Vagina (tissue), 2 donors: ENCODE results near the gene TNNI2. TPM values are rescaled to one million over a fixed set of nuclear protein-coding genes. Genes with fewer than 3 reads are reported as not detected.

Experiments used
- DNase-seq, 2 donors: peaks; one replicate each; pipeline ENCODE4 v3.0.0-alpha.2; 2017; ENCODE audit errors: extremely low spot score in 2 of 2
- H3K27ac ChIP-seq: fragments of 200-600 bp; sonication (generic); one replicate; pipeline ENCODE4 v1.5.1; 2019
- H3K27me3 ChIP-seq: fragments of 200-600 bp; sonication (generic); one replicate; pipeline ENCODE4 v1.5.1; 2019
- H3K36me3 ChIP-seq, 2 donors: fragments of 200-600 bp; sonication (generic); one replicate each; pipeline ENCODE4 v1.5.1; 2017 to 2019
- H3K4me1 ChIP-seq: fragments of 200-600 bp; sonication (generic); one replicate; pipeline ENCODE4 v1.5.1; 2019
- H3K4me3 ChIP-seq, 2 donors: fragments of 200-600 bp; sonication (generic); 1 replicate in 1 of 2; 2 replicates in 1 of 2; pipeline ENCODE4 v1.5.1; 2016 to 2019
- H3K9me3 ChIP-seq: fragments of 200-600 bp; sonication (generic); one replicate; pipeline ENCODE4 v1.5.1; 2019
- CTCF ChIP-seq, 3 experiments: fragments of 450-650 bp in 2 of 3; fragments of 200-600 bp in 1 of 3; sonication (generic) in 1 of 3; IDR thresholded peaks; one replicate each; pipeline ENCODE4 v1.5.1; 2017 to 2019; ENCODE audit warnings: antibody characterized with exemption in 3 of 3, mild to moderate bottlenecking in 2 of 3, moderate library complexity in 2 of 3
- POLR2A ChIP-seq, 2 donors: fragments of 450-650 bp; IDR thresholded peaks; one replicate each; pipeline ENCODE4 v1.6.1; 2017; ENCODE audit warnings: antibody characterized with exemption in 2 of 2, mild to moderate bottlenecking in 2 of 2, moderate library complexity in 2 of 2
- POLR2AphosphoS5 ChIP-seq, 2 donors: sonication (generic); formaldehyde crosslinking; IDR thresholded peaks; one replicate each; pipeline ENCODE4 v1.9.0; 2017; ENCODE audit warnings: antibody characterized with exemption in 2 of 2, mild to moderate bottlenecking in 2 of 2, low read depth in 1 of 2; ENCODE audit not compliant: insufficient read depth in 1 of 2
- intact Hi-C: fragments of 100-400 bp; cut with DNase I; formaldehyde crosslinking; loops from one replicate; pipeline ENCODE4 v1.15.1; 2023
- total RNA-seq: library from RNA; depleted of rRNA; stranded (reverse); fragments of >200 nt; gene quantifications from one replicate; pipeline ENCODE4 v1.2.3, GENCODE V29; 2016

The TNNI2 gene
- total RNA-seq, 1 donor from 2014 or later, result not detected

- Histone ChIP-seq H3K36me3 (no peaks in the 10 kb centered on the region), H3K27ac (no peak overlapping the region), H3K4me3 (no peak overlapping the region), H3K27me3 (no peaks in the 10 kb centered on the region), H3K9me3 (no peaks in the 10 kb centered on the region), H3K4me1 (peaks cover 15% of the 10 kb centered on the region)
- DNase-seq, result no peak
- intact Hi-C loops, result no loop called here
- TF ChIP-seq POLR2AphosphoS5 (IDR thresholded peaks at IDR 0.05; ENCODE audit: insufficient read depth in 1 of 2, low read depth in 1 of 2) (no peak), POLR2A (IDR thresholded peaks at IDR 0.05) (no peak), CTCF (IDR thresholded peaks at IDR 0.05) (no peak)
Measured at GRCh38 chr11:1846453-1846932, 7.7 kb downstream of the TNNI2 start.

- TF ChIP-seq POLR2AphosphoS5 (IDR thresholded peaks at IDR 0.05; ENCODE audit: insufficient read depth in 1 of 2, low read depth in 1 of 2), result no peak
- TF ChIP-seq CTCF (IDR thresholded peaks at IDR 0.05), result no peak
- TF ChIP-seq POLR2A (IDR thresholded peaks at IDR 0.05), result no peak
- intact Hi-C loops, result no loop called here
- no peaks in the 10 kb centered on the region for H3K27me3 ChIP-seq
- no peak for DNase-seq
- no peak overlapping the region for H3K4me3 ChIP-seq
- no peaks in the 10 kb centered on the region for H3K36me3 ChIP-seq
- H3K4me1 ChIP-seq, result peaks cover 15% of the 10 kb centered on the region
- H3K27ac ChIP-seq, result no peak overlapping the region
- no peaks in the 10 kb centered on the region for H3K9me3 ChIP-seq
Measured at GRCh38 chr11:1847006-1847735, 8.4 kb downstream of the TNNI2 start.

DNA sequence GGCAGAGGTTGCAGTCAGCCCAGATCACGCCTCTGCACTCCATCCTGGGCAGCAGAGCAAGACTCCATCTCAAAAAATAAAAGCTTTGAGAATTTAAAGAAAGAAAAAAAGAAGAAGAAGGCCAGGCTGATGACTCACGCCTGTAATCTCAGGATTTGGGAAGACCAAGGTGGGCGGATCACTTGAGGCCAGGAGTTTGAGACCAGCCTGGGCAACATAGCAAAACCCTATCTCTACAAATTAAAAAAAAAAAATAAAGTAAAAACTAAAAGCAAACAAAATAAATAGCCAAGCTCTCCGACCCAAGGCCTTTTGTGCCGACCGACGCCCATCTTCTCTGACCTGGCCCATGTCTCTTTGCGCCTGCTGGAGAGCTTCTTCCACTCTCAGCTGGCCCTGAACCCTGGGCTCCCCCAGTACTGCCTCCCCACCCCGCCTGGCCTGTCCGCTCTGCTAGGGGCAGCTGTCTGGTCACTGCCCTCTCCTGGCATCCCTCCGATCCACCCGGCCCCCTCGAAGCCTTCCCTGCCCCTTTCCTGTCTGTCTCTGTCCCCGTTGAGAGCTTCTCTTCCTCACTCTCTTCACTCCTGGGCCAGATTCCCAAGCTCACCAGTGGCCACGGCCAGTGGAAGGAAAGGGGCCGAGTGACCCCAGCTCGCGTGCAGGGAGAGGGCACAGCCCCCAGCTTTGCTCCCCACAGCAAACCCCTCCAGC is 9.3 kb downstream of the TNNI2 start:
- intact Hi-C loops, result no loop called here
- TF ChIP-seq POLR2A (IDR thresholded peaks at IDR 0.05) (no peak), POLR2AphosphoS5 (IDR thresholded peaks at IDR 0.05; ENCODE audit: insufficient read depth in 1 of 2, low read depth in 1 of 2) (no peak), CTCF (IDR thresholded peaks at IDR 0.05) (no peak)
- Histone ChIP-seq H3K27me3 (no peaks in the 10 kb centered on the region), H3K9me3 (no peaks in the 10 kb centered on the region), H3K4me3 (no peak overlapping the region), H3K4me1 (peaks cover 9% of the 10 kb centered on the region), H3K36me3 (no peaks in the 10 kb centered on the region), H3K27ac (no peak overlapping the region)
- DNase-seq, result no peak

DNA sequence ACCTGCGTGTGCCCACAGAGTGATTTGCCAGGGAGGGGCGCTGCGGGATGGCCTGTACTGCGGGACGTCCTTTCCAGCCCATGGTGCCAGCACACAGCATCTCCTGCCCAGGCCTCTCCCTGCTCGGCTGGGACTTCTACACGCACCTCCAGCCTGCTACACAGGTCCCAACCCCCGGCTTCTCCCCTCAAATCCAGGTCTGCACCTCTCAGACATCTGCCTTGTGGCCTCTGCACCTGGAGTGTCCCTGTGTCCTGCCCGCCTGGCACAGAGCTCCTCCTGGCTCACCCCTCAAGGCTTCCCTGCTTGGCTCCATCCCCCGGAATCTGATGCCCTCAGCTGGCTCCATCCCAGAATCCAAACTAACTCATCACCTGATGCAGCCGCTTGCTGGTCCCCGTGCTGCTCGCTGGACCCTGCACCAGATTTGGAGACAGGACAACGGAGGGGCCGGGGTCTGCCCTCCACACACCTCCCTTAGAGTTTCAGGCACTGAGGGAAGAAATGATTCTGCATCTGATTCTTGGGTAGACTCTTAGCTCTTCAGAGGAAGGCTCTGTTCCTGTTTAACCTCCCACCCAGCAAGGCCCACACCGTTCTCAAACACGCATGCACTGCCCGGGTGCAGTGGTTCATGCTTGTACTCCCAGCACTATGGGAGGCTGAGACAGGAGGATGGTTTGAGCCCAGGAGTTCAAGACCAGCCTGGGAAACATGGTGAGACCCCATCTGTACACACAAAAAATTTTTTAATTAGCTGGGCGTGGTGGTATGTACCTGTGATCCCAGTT is 10.1 kb downstream of the TNNI2 start:
- Histone ChIP-seq H3K4me1 (peaks cover 8% of the 10 kb centered on the region), H3K27me3 (no peaks in the 10 kb centered on the region), H3K36me3 (no peaks in the 10 kb centered on the region), H3K4me3 (no peak overlapping the region), H3K9me3 (no peaks in the 10 kb centered on the region), H3K27ac (no peak overlapping the region)
- no peak for DNase-seq
- intact Hi-C loops, result no loop called here
- TF ChIP-seq POLR2A (IDR thresholded peaks at IDR 0.05) (no peak), POLR2AphosphoS5 (IDR thresholded peaks at IDR 0.05; ENCODE audit: insufficient read depth in 1 of 2, low read depth in 1 of 2) (no peak), CTCF (IDR thresholded peaks at IDR 0.05) (no peak)
